Erythroblast (primary cell): ENCODE measurements around the gene CTNNA3.

Source experiments
- GATA1 ChIP-seq: IDR thresholded peaks from 2 replicates; pipeline ENCODE4 v1.6.1; 2011; ENCODE audit warnings: low read depth, mild to moderate bottlenecking, control low read depth, low read length, moderate library complexity
- POLR2A ChIP-seq: IDR thresholded peaks from 2 replicates; pipeline ENCODE4 v1.6.1; 2011; ENCODE audit warnings: mild to moderate bottlenecking, low read length

DNA sequence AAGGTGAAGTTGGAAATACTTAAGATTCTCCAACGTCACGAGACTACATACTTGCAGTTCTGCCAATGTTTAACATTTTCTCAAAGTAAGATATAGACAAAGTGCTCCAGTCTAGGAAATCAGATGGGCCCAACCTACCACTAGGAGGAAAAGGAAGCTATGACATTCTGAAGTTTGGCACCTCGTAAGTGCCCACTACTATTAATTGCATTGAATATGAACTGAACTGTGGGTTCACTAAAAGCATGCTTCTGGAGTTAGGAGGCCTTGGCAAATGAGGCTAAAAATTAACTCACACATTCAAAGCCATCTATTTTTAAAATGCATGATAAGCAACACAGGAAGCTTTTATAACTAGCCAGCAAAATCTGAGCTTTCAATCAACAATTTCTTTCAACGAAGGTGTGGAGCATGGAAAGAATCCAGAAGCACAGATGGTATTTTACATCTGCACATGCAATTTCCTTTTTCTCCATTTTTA, 620.5 kb downstream of the CTNNA3 start:
- TF ChIP-seq POLR2A (no peak), GATA1 (no peak)
